Ovary (tissue), 3 donors: ENCODE results near the gene NCK1.

Experiments used
- CTCF ChIP-seq, 3 donors: fragments of 450-650 bp in 2 of 3; fragments of 200-600 bp in 1 of 3; IDR thresholded peaks; one replicate each; pipeline versions ENCODE4 v1.5.1 to v1.8.0; 2016 to 2022; ENCODE audit warnings: antibody characterized with exemption in 3 of 3, mild to moderate bottlenecking in 1 of 3
- EP300 ChIP-seq: sonication (generic); formaldehyde crosslinking; IDR thresholded peaks from one replicate; pipeline ENCODE4 v1.6.1; 2017; ENCODE audit warnings: antibody characterized with exemption
- POLR2A ChIP-seq: fragments of 450-650 bp; IDR thresholded peaks from one replicate; pipeline ENCODE4 v1.6.1; 2017; ENCODE audit warnings: antibody characterized with exemption, mild to moderate bottlenecking, moderate library complexity
- donor health status: DM: no; HTN: no; CAD: no.

DNA sequence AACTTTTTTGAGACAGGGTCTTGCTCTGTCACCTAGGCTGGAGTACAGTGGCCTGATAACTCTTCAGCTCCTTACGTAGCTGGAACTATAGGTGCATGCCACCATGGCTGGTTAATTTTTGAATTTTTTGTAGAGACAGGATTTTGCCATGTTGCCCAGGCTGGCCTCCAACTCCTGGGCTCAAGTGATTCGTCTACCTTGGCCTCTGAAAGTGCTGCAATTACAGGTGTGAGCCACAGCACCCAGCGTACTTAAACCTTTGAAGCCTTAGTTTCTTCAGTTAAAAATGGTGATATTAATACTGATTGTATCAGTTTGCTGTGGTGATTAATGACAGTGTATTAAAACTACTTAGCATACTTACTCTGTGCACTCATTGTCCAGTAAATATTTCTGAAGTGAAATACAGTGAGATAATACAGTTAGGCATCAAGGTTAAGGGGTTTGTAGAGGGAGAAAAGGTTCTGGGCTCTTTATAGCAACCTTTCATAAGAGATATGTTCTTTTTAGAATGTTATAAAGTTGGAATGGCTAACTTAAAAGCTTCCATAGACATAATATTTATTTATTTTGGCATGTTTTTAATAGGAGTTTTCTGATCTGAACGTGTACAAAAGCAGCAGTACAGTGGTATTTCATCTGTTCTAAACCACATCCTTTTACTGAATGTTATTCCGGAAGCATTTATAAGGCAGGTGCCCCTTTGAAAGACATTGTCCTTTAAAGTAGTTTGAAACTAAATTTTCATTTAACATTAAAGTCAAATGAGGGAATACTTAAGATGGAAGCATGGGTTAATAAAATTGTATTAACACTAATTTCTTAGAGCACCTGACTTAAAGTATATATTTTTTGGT, 23.6 kb downstream of the NCK1 start:
- no peak for TF ChIP-seq CTCF (IDR thresholded peaks at IDR 0.05)
- TF ChIP-seq POLR2A: no peak
- no peak for TF ChIP-seq EP300
